K562 (cell line): Measurements from ENCODE around the gene TGOLN2. TPM values are rescaled to one million over a fixed set of nuclear protein-coding genes. Genes with fewer than 3 reads are reported as not detected.

Source experiments
- ATAC-seq: fragments of 200-7000 bp; cut with Tn5 transposase; 3 replicates; pipeline ENCODE4 v1.9.1; 2020; ENCODE audit warnings: moderate library complexity
- BruUV-seq: library from RNA; stranded (reverse); fragments of 400-500 nt; replicated peaks from 2 replicates; lab custom pipeline; 2021; lab: Mats Ljungman, UMichigan
- CTCF ChIA-PET: fragments of 300-600 bp; formaldehyde crosslinking; extraction: SDS; loops from one replicate; lab custom pipeline; 2021; ENCODE audit warnings: low intra/inter-chr PET ratio; lab: Yijun Ruan, JAX
- POLR2A ChIA-PET: fragments of 300-600, 350-650 bp; sonication (Branson Sonifier 250); formaldehyde crosslinking; extraction: SDS; loops from one replicate; lab custom pipeline; 2021; ENCODE audit warnings: antibody characterized with exemption, inconsistent platforms; lab: Yijun Ruan, JAX
- DNase-seq, 4 experiments: peaks; one replicate each; pipeline versions ENCODE4 v3.0.0 to v3.0.0-alpha.2; 2011 to 2018; ENCODE audit warnings: low spot score in 3 of 4, mixed read lengths in 3 of 4; ENCODE audit errors: extremely low read depth in 1 of 4
- FAIRE-seq: peaks from 2 replicates; lab custom pipeline; 2011; peaks lifted over from hg19 to GRCh38; lab: Jason Lieb, UNC
- H2AFZ ChIP-seq: 2 replicates; pipeline ENCODE4 v1.6.0; 2011; ENCODE audit warnings: low read depth, low read length, control low read depth, inconsistent platforms
- H3K27ac ChIP-seq: fragments of 200-600 bp; 3 replicates; pipeline ENCODE4 v1.8.0; 2011; ENCODE audit warnings: low read depth, mild to moderate bottlenecking, control low read depth, inconsistent platforms, low read length, moderate library complexity, mixed read lengths; ENCODE audit errors: extremely low read depth
- H3K27me3 ChIP-seq, 2 experiments: fragments of 300-600 bp in 1 of 2; 2 replicates in 1 of 2; 3 replicates in 1 of 2; pipeline versions ENCODE4 v1.6.0 to v1.8.0; 2011; ENCODE audit warnings: inconsistent platforms in 2 of 2, low read length in 2 of 2, mild to moderate bottlenecking in 1 of 2, mixed read lengths in 1 of 2, moderate library complexity in 1 of 2; ENCODE audit not compliant: control insufficient read depth in 2 of 2, insufficient read depth in 2 of 2
- H3K36me3 ChIP-seq: fragments of 300-600 bp; 3 replicates; pipeline ENCODE4 v1.8.0; 2011; ENCODE audit warnings: mild to moderate bottlenecking, low read length, inconsistent platforms; ENCODE audit not compliant: control insufficient read depth, insufficient read depth
- H3K4me1 ChIP-seq, 2 experiments: fragments of 200-600 bp in 1 of 2; replicated peaks in 1 of 2; 2 replicates in 1 of 2; 3 replicates in 1 of 2; pipeline versions ENCODE4 v1.5.1 to v1.8.0; 2011; ENCODE audit warnings: inconsistent platforms in 2 of 2, low read length in 2 of 2, mild to moderate bottlenecking in 1 of 2, mixed read lengths in 1 of 2, moderate library complexity in 1 of 2; ENCODE audit not compliant: control insufficient read depth in 2 of 2, insufficient read depth in 2 of 2
- H3K4me2 ChIP-seq: 2 replicates; pipeline ENCODE4 v1.6.1; 2011; ENCODE audit warnings: low read length, control low read depth, inconsistent platforms, mixed read lengths; ENCODE audit not compliant: insufficient read depth
- H3K4me3 ChIP-seq: fragments of 200-600 bp; sonication (generic), shearing (Covaris generic); 2 replicates; pipeline ENCODE4 v1.5.1; 2016; ENCODE audit warnings: control low read depth, inconsistent platforms
- H3K79me2 ChIP-seq: fragments of 200-600 bp; 3 replicates; pipeline ENCODE4 v1.8.0; 2011; ENCODE audit warnings: low read length, inconsistent platforms; ENCODE audit not compliant: control insufficient read depth, insufficient read depth
- H3K9ac ChIP-seq, 2 experiments: 2 replicates each; pipeline versions ENCODE4 v1.6.0 to v1.6.1; 2011; ENCODE audit warnings: low read depth in 2 of 2, low read length in 2 of 2, control low read depth in 1 of 2, inconsistent platforms in 1 of 2, mild to moderate bottlenecking in 1 of 2, mixed read lengths in 1 of 2; ENCODE audit not compliant: insufficient read depth in 1 of 2
- H3K9me1 ChIP-seq: one replicate; pipeline ENCODE4 v1.6.0; 2011; ENCODE audit warnings: inconsistent platforms, mild to moderate bottlenecking, low read length, moderate library complexity; ENCODE audit not compliant: control insufficient read depth, insufficient read depth
- H3K9me3 ChIP-seq: replicated peaks from 2 replicates; pipeline ENCODE4 v1.5.1; 2011; ENCODE audit warnings: low read depth, low read length, inconsistent platforms; ENCODE audit not compliant: control insufficient read depth, insufficient read depth
- H4K20me1 ChIP-seq: replicated peaks from 2 replicates; pipeline ENCODE4 v1.6.1; 2011; ENCODE audit warnings: low read length, inconsistent platforms, mixed read lengths; ENCODE audit not compliant: control insufficient read depth, insufficient read depth
- CBX8 ChIP-seq: fragments of 200-600 bp; sonication (generic); IDR thresholded peaks from 2 replicates; pipeline ENCODE4 v1.6.1; 2012; ENCODE audit warnings: borderline replicate concordance, mixed run types, low read depth, mild to moderate bottlenecking, moderate library complexity, mixed read lengths, low read length, control low read depth, inconsistent platforms; ENCODE audit not compliant: poor library complexity, severe bottlenecking; ENCODE audit errors: extremely low read depth
- EZH2 ChIP-seq: IDR thresholded peaks from 2 replicates; pipeline ENCODE4 v1.6.1; 2012; ENCODE audit warnings: low read depth, mild to moderate bottlenecking, inconsistent platforms, low read length, borderline replicate concordance
- RBM39 ChIP-seq: fragments of 200-400 bp; formaldehyde crosslinking; optimal IDR thresholded peaks from 2 replicates; pipeline ENCODE3; 2018; ENCODE audit warnings: low read depth, low read length
- TEAD2 ChIP-seq: fragments of 450-650 bp; IDR thresholded peaks from 2 replicates; pipeline ENCODE4 v1.6.1; 2016; ENCODE audit warnings: missing genetic modification characterization, control low read depth, missing compliant biosample characterization
- ZNF644 ChIP-seq: fragments of 200-800 bp; sonication (Bioruptor generic); IDR thresholded peaks from 2 replicates; pipeline ENCODE4 v1.6.1; 2016; ENCODE audit warnings: low read depth, missing genetic modification characterization, missing compliant biosample characterization
- WGBS: fragments of 100-300 bp; shearing (Covaris generic); methylation state at CpG from one replicate; pipeline ENCODE4 v1.1.6; 2016; ENCODE audit warnings: low coverage, mixed read lengths; ENCODE audit not compliant: insufficient coverage; ENCODE audit errors: missing lambda C conversion rate; 5-methylcytosine and 5-hydroxymethylcytosine counted together
- in situ Hi-C: fragments of 300-500 bp; cut with MboI; formaldehyde crosslinking; loops from 4 replicates; pipeline ENCODE4 v1.15.0; 2018; ENCODE audit warnings: inconsistent platforms, mixed read lengths
- intact Hi-C: fragments of 100-400 bp; cut with micrococcal nuclease; formaldehyde crosslinking; loops from 2 replicates; pipeline ENCODE4 v1.14.2; 2022
- polyA plus RNA-seq, 8 experiments: library from polyadenylated mRNA; depleted of rRNA in 4 of 8; stranded (reverse) in 5 of 8; unstranded in 3 of 8; fragments of >200 nt; fragmentation: Nextera tagmentation in 2 of 8; fragmentation: Illumina TruSeq in 1 of 8; extraction: Ambion mirVana in 2 of 8; extraction: Trizol in 1 of 8; gene quantifications; 2 replicates each; pipeline versions ENCODE4 v1.2.1 to v1.2.3, GENCODE V29; 2011 to 2014; ENCODE audit warnings: inconsistent platforms in 1 of 8, missing spikeins in 1 of 8
- total RNA-seq, 7 experiments: library from RNA; depleted of rRNA in 6 of 7; stranded (reverse); fragments of >200 nt in 6 of 7; fragmentation: Illumina TruSeq in 2 of 7; extraction: Trizol in 2 of 7; gene quantifications; 2 replicates each; pipeline versions ENCODE4 v1.2.1 to v1.2.3, GENCODE V29; 2011 to 2021; ENCODE audit warnings: low replicate concordance in 1 of 7

The TGOLN2 gene
- total and polyA plus RNA-seq, 9 of the 15 experiments (the other 6 are each of a cell fraction or from before 2014, with no cell fraction given) = 13.0 to 66.5 (median 35.9) TPM

- no peaks in the 10 kb centered on the region for H3K79me2 ChIP-seq
- CTCF ChIA-PET = no interaction called here
- H3K9me3 ChIP-seq = no peaks in the 10 kb centered on the region
- H3K27ac ChIP-seq = no peak overlapping the region
- H3K9ac ChIP-seq = no peak overlapping the region
- H3K36me3 ChIP-seq = no peaks in the 10 kb centered on the region
- 3% methylated on average over 14 of the region's 14 CpGs for WGBS
- no TSS peak for BruUV-seq
- POLR2A ChIA-PET = no interaction called here
- ATAC-seq (peak; percentile 42), FAIRE-seq (no peak), DNase-seq (no peak)
- no peak for TF ChIP-seq ZNF644 (tag)
- 0 out of 2 replicates have a peak, but pooled peaks have one; percentile 79 for TF ChIP-seq EZH2
- H3K4me3 ChIP-seq = no peak overlapping the region
- H3K9me1 ChIP-seq = no peaks in the 10 kb centered on the region
- no peaks in the 10 kb centered on the region for H3K4me1 ChIP-seq
- intact Hi-C loops = no loop called here
- 0 out of 2 replicates have a peak, but pooled peaks cover 16% of the 10 kb centered on the region for H4K20me1 ChIP-seq
- peak overlapping the region; percentile 4; the same call in 1 of the 2 replicates for H2AFZ ChIP-seq
- no peak overlapping the region; the same call in 1 of the 2 replicates for H3K4me2 ChIP-seq
- H3K27me3 ChIP-seq = peaks cover 58 to 80% of the 10 kb centered on the region in 2 experiments
- in situ Hi-C loops = no loop called here
Observed at GRCh38 chr2:85276571-85277118, 51.1 kb downstream of the TGOLN2 start.

- in situ Hi-C loops = no loop called here
- H3K4me1 ChIP-seq = no peaks in the 10 kb centered on the region
- H3K4me2 ChIP-seq = peak overlapping the region; percentile 48
Observed at GRCh38 chr2:85275984-85276540, 51.7 kb downstream of the TGOLN2 start.

More at GRCh38 chr2:85275984-85276540, 51.7 kb downstream of the TGOLN2 start:
- Histone ChIP-seq H3K9ac (no peak overlapping the region), H3K9me1 (no peaks in the 10 kb centered on the region), H3K27me3 (peaks cover 62 to 78% of the 10 kb centered on the region in 2 experiments), H3K79me2 (no peaks in the 10 kb centered on the region), H3K36me3 (no peaks in the 10 kb centered on the region), H2AFZ (peak overlapping the region; percentile 4; the same call in 1 of the 2 replicates), H3K4me3 (no peak overlapping the region), H3K27ac (no peak overlapping the region), H4K20me1 (0 out of 2 replicates have a peak, but pooled peaks cover 16% of the 10 kb centered on the region), H3K9me3 (no peaks in the 10 kb centered on the region)
- intact Hi-C loops = no loop called here
- FAIRE-seq = no peak
- peak; percentile 27; the same call in 2 of the 3 replicates for ATAC-seq
- peak; percentile 73 for TF ChIP-seq CBX8
- TF ChIP-seq RBM39 = no peak
- no peak for TF ChIP-seq TEAD2
- POLR2A ChIA-PET = no interaction called here
- CTCF ChIA-PET = no interaction called here
- WGBS = 2% methylated on average over 9 of the region's 9 CpGs
- no peak for DNase-seq
- BruUV-seq = no TSS peak
